OCI-LY7 (cell line): ENCODE data around the gene NEK2. TPM values are rescaled to one million over a fixed set of nuclear protein-coding genes. Genes with fewer than 3 reads are reported as not detected.

Experiments used
- BruUV-seq: library from RNA; stranded (reverse); fragments of 400-500 nt; replicated peaks from 2 replicates; lab custom pipeline; 2021; lab: Mats Ljungman, UMichigan
- CTCF ChIA-PET: fragments of 300-600 bp; sonication (Branson Sonifier 250); formaldehyde crosslinking; loops from one replicate; lab custom pipeline; 2022; ENCODE audit warnings: antibody characterized with exemption; ENCODE audit not compliant: unreplicated experiment; lab: Charles Lee
- POLR2A ChIA-PET: fragments of 300-600 bp; sonication (Branson Sonifier 250); formaldehyde crosslinking; loops from one replicate; lab custom pipeline; 2022; ENCODE audit warnings: antibody characterized with exemption; lab: Charles Lee
- DNase-seq: peaks from one replicate; pipeline ENCODE4 v3.0.0-alpha.2; 2015; ENCODE audit warnings: low spot score
- H2AFZ ChIP-seq: fragments of 200-600 bp; sonication (generic), shearing (Covaris generic); 2 replicates; pipeline ENCODE4 v1.6.1; 2014; ENCODE audit warnings: mild to moderate bottlenecking, antibody characterized with exemption, low read length, moderate library complexity
- H3K27ac ChIP-seq: fragments of 200-600 bp; sonication (generic); 2 replicates; pipeline ENCODE4 v1.5.1; 2014; ENCODE audit warnings: mixed run types, low read depth, mild to moderate bottlenecking, moderate library complexity, low read length, inconsistent platforms; ENCODE audit not compliant: poor library complexity, severe bottlenecking
- H3K36me3 ChIP-seq: fragments of 200-600 bp; sonication (generic); 2 replicates; pipeline ENCODE4 v1.6.1; 2014; ENCODE audit warnings: mild to moderate bottlenecking, antibody characterized with exemption, low read length, moderate library complexity, mixed read lengths; ENCODE audit not compliant: insufficient read depth
- H3K4me1 ChIP-seq: fragments of 200-600 bp; sonication (generic); 2 replicates; pipeline ENCODE4 v1.5.1; 2014; ENCODE audit warnings: mild to moderate bottlenecking, low read length; ENCODE audit not compliant: insufficient read depth, poor library complexity, severe bottlenecking
- H3K4me2 ChIP-seq: fragments of 200-600 bp; sonication (generic); 2 replicates; pipeline ENCODE4 v1.6.1; 2014; ENCODE audit warnings: mild to moderate bottlenecking, low read length
- H3K4me3 ChIP-seq: fragments of 200-600 bp; sonication (generic); 2 replicates; pipeline ENCODE4 v1.5.1; 2014; ENCODE audit warnings: mild to moderate bottlenecking, low read depth, low read length; ENCODE audit not compliant: poor library complexity, severe bottlenecking
- H3K79me2 ChIP-seq: fragments of 200-600 bp; sonication (generic); 2 replicates; pipeline ENCODE4 v1.6.1; 2016; ENCODE audit warnings: low read depth, mild to moderate bottlenecking, low read length, moderate library complexity, mixed read lengths; ENCODE audit not compliant: insufficient read depth
- H3K9me2 ChIP-seq: fragments of 200-600 bp; sonication (generic); 2 replicates; pipeline ENCODE4 v1.6.1; 2016; ENCODE audit warnings: mild to moderate bottlenecking, low read length, mixed read lengths; ENCODE audit not compliant: insufficient read depth
- H3K9me3 ChIP-seq: fragments of 200-600 bp; sonication (generic); 2 replicates; pipeline ENCODE4 v1.6.1; 2014; ENCODE audit warnings: mild to moderate bottlenecking, mixed run types, low read length, mixed read lengths
- H4K20me1 ChIP-seq: fragments of 200-600 bp; sonication (generic); 2 replicates; pipeline ENCODE4 v1.6.1; 2014; ENCODE audit warnings: mild to moderate bottlenecking, antibody characterized with exemption, low read length, moderate library complexity, mixed read lengths; ENCODE audit not compliant: insufficient read depth
- CTCF ChIP-seq: fragments of 200-600 bp; sonication (generic); conservative IDR thresholded peaks from 2 replicates; pipeline ENCODE4 v1.5.1; 2014; ENCODE audit warnings: mild to moderate bottlenecking, antibody characterized with exemption, low read length, moderate library complexity, mixed read lengths
- EZH2phosphoT487 ChIP-seq: fragments of 200-600 bp; sonication (generic); IDR thresholded peaks from 2 replicates; pipeline ENCODE4 v1.6.1; 2018; ENCODE audit warnings: low read depth, borderline replicate concordance, mild to moderate bottlenecking, mixed run types, antibody characterized with exemption, low read length, moderate library complexity, mixed read lengths
- intact Hi-C: fragments of 100-400 bp; cut with micrococcal nuclease; formaldehyde crosslinking; loops from one replicate; pipeline ENCODE4 v1.10.0; 2022; ENCODE audit not compliant: unreplicated experiment
- total RNA-seq, 2 experiments: library from RNA; depleted of rRNA in 1 of 2; stranded (reverse); fragments of >200 nt in 1 of 2; shearing (Covaris generic) in 1 of 2; gene quantifications; 2 replicates each; pipeline ENCODE4 v1.2.3, GENCODE V29; 2014 to 2022

Gene NEK2
- total RNA-seq, 2 experiments from 2014 or later = 55.9 to 69.0 TPM

GRCh38 chr1:211687462-211688215, 12.2 kb upstream of the NEK2 start:
- TF ChIP-seq CTCF (no peak), EZH2phosphoT487 (no peak)
- ChIA-PET POLR2A (no interaction called here), CTCF (no interaction called here)
- H3K4me2 ChIP-seq = no peak overlapping the region
- H3K4me3 ChIP-seq = no peak overlapping the region
- intact Hi-C loops = no loop called here
- no peaks in the 10 kb centered on the region for H3K9me3 ChIP-seq
- no peaks in the 10 kb centered on the region for H3K79me2 ChIP-seq
- H3K36me3 ChIP-seq = no peaks in the 10 kb centered on the region
- no peak overlapping the region for H2AFZ ChIP-seq
- no TSS peak for BruUV-seq
- H4K20me1 ChIP-seq = no peaks in the 10 kb centered on the region
- no peaks in the 10 kb centered on the region for H3K4me1 ChIP-seq
- H3K9me2 ChIP-seq = no peaks in the 10 kb centered on the region
- H3K27ac ChIP-seq = no peak overlapping the region
- no peak for DNase-seq

DNA sequence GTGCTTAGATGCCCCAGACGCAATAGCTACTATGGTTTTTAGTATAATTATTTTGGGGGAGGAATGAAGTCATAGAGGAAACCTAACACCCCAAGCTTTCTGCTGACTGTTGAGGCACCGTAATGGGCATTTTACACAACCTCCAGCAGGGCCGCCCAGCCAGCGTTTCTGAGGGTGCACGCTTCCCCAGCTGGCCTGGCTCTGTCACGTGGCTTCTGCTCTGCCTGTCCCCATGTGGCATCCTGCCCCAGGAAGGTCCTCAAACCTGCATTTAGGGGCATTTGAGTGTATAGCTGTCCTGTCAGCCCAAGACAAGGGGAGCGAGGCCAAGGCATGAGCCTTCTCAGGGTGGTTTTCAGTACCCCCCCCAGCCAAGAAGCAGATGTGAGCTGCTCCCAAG, 10.4 kb upstream of the NEK2 start:
- Histone ChIP-seq H4K20me1 (no peaks in the 10 kb centered on the region), H3K9me2 (no peaks in the 10 kb centered on the region), H3K9me3 (no peaks in the 10 kb centered on the region), H3K4me1 (peaks cover 11% of the 10 kb centered on the region), H3K4me3 (no peak overlapping the region), H3K36me3 (no peaks in the 10 kb centered on the region), H3K27ac (no peak overlapping the region), H2AFZ (peak overlapping the region; percentile 44), H3K4me2 (no peak overlapping the region), H3K79me2 (no peaks in the 10 kb centered on the region)
- ChIA-PET CTCF (interaction anchor here (0.6 kb wide), 1 partner anchor 1352 kb away, joined by 3 read pairs; no protein-coding TSS in a partner anchor), POLR2A (interaction anchor here (1.0 to 1.6 kb wide), 5 partner anchors 9 to 349 kb away, joined by 3 to 7 read pairs (median 4); partner anchors contain the start of genes DTL and INTS7)
- BruUV-seq = no TSS peak
- no peak for DNase-seq
- intact Hi-C loops = no loop called here
- TF ChIP-seq EZH2phosphoT487 (no peak), CTCF (no peak)

- Histone ChIP-seq H2AFZ (no peak overlapping the region), H3K9me3 (no peaks in the 10 kb centered on the region), H3K4me3 (no peak overlapping the region), H3K79me2 (no peaks in the 10 kb centered on the region), H3K27ac (no peak overlapping the region), H3K4me2 (no peak overlapping the region), H3K4me1 (peaks cover 21% of the 10 kb centered on the region), H3K36me3 (no peaks in the 10 kb centered on the region), H3K9me2 (no peaks in the 10 kb centered on the region), H4K20me1 (no peaks in the 10 kb centered on the region)
- no TSS peak for BruUV-seq
- no peak for DNase-seq
- ChIA-PET CTCF (interaction anchor here (0.8 kb wide), 1 partner anchor 10 kb away, joined by 5 read pairs; no protein-coding TSS in a partner anchor), POLR2A (interaction anchor here (0.7 to 1.7 kb wide), 5 partner anchors 8 to 221 kb away, joined by 3 to 4 read pairs (median 3); no protein-coding TSS in a partner anchor)
- intact Hi-C loops = no loop called here
- TF ChIP-seq EZH2phosphoT487 (no peak), CTCF (no peak)
These were observed 9.4 kb upstream of the NEK2 start for GRCh38 chr1:211684791-211685190.
